ENCODE results near the gene TRPV3. TPM values are rescaled to one million over a fixed set of nuclear protein-coding genes. Genes with fewer than 3 reads are reported as not detected.

TRPV3 gene
- total RNA-seq, 1 experiment from 2014 or later = 0.38 TPM

- Mint-ChIP-seq H3K36me3 (ENCODE audit: insufficient read depth, unreplicated experiment) (peaks cover 14% of the 10 kb centered on the region), H3K27ac (ENCODE audit: unreplicated experiment) (no peak overlapping the region), H3K4me3 (ENCODE audit: low read depth, unreplicated experiment) (no peak overlapping the region), H3K27me3 (ENCODE audit: unreplicated experiment) (no peaks in the 10 kb centered on the region), H3K4me1 (ENCODE audit: low read depth, unreplicated experiment) (no peaks in the 10 kb centered on the region), H3K9me3 (ENCODE audit: low read depth, unreplicated experiment) (no peaks in the 10 kb centered on the region)
- TF ChIP-seq, protein P1, sequence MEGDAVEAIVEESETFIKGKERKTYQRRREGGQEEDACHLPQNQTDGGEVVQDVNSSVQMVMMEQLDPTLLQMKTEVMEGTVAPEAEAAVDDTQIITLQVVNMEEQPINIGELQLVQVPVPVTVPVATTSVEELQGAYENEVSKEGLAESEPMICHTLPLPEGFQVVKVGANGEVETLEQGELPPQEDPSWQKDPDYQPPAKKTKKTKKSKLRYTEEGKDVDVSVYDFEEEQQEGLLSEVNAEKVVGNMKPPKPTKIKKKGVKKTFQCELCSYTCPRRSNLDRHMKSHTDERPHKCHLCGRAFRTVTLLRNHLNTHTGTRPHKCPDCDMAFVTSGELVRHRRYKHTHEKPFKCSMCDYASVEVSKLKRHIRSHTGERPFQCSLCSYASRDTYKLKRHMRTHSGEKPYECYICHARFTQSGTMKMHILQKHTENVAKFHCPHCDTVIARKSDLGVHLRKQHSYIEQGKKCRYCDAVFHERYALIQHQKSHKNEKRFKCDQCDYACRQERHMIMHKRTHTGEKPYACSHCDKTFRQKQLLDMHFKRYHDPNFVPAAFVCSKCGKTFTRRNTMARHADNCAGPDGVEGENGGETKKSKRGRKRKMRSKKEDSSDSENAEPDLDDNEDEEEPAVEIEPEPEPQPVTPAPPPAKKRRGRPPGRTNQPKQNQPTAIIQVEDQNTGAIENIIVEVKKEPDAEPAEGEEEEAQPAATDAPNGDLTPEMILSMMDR (IDR thresholded peaks at IDR 0.05; ENCODE audit: unreplicated experiment) = no peak
- BruUV-seq (replicated peaks) = no TSS peak
- intact Hi-C loops (cut with micrococcal nuclease; ENCODE audit: unreplicated experiment) = no loop called here
- no peak for DNase-seq
- CTCF ChIA-PET = no interaction called here
These were observed 32.6 kb upstream of the TRPV3 start for GRCh38 chr17:3590231-3590630.

GRCh38 chr17:3589784-3590183, 32.2 kb upstream of the TRPV3 start:
- H3K27ac Mint-ChIP-seq (ENCODE audit: unreplicated experiment) = no peak overlapping the region
- H3K4me1 Mint-ChIP-seq (ENCODE audit: low read depth, unreplicated experiment) = no peaks in the 10 kb centered on the region
- no peak for DNase-seq

DNA sequence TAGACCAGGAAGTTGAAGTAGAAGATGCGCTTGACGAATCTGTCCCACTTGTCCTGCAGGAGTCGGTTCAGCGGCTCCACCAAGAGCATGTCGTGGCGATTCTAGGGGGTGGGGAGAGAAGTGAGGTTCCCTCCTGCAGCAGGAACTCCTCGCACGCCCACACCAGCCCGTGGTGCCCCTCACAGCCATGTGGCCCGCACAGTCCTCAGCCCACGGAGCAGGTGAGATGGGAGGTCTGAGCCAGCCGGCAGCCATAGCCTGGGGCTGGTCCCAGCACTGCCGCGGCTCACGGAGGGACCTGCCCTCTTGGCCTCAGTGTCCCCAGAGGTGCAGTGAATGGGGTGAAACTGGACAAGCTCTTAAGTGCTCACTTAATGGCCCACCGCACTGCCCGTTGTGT, 28.2 kb upstream of the TRPV3 start:
- BruUV-seq (replicated peaks) = no TSS peak
- no peak overlapping the region for H3K27ac Mint-ChIP-seq (ENCODE audit: unreplicated experiment)
- H3K4me1 Mint-ChIP-seq (ENCODE audit: low read depth, unreplicated experiment) = no peaks in the 10 kb centered on the region
- H3K36me3 Mint-ChIP-seq (ENCODE audit: insufficient read depth, unreplicated experiment) = peaks cover 14% of the 10 kb centered on the region
- TF ChIP-seq, protein P1 (IDR thresholded peaks at IDR 0.05; ENCODE audit: unreplicated experiment) = no peak
- no peak overlapping the region for H3K4me3 Mint-ChIP-seq (ENCODE audit: low read depth, unreplicated experiment)
- DNase-seq = no peak
- intact Hi-C loops (cut with micrococcal nuclease; ENCODE audit: unreplicated experiment) = no loop called here
- H3K9me3 Mint-ChIP-seq (ENCODE audit: low read depth, unreplicated experiment) = no peaks in the 10 kb centered on the region
- no peaks in the 10 kb centered on the region for H3K27me3 Mint-ChIP-seq (ENCODE audit: unreplicated experiment)
- CTCF ChIA-PET = no interaction called here

More at GRCh38 chr17:3589784-3590183, 32.2 kb upstream of the TRPV3 start:
- TF ChIP-seq, protein P1 (IDR thresholded peaks at IDR 0.05; ENCODE audit: unreplicated experiment) = no peak
- Mint-ChIP-seq H3K9me3 (ENCODE audit: low read depth, unreplicated experiment) (no peaks in the 10 kb centered on the region), H3K36me3 (ENCODE audit: insufficient read depth, unreplicated experiment) (peaks cover 14% of the 10 kb centered on the region), H3K27me3 (ENCODE audit: unreplicated experiment) (no peaks in the 10 kb centered on the region), H3K4me3 (ENCODE audit: low read depth, unreplicated experiment) (no peak overlapping the region)
- CTCF ChIA-PET = no interaction called here
- intact Hi-C loops (cut with micrococcal nuclease; ENCODE audit: unreplicated experiment) = no loop called here
- BruUV-seq (replicated peaks) = no TSS peak

GRCh38 chr17:3583456-3583855, 25.8 kb upstream of the TRPV3 start:
- TF ChIP-seq, protein P1 (IDR thresholded peaks at IDR 0.05; ENCODE audit: unreplicated experiment) = no peak
- intact Hi-C loops (cut with micrococcal nuclease; ENCODE audit: unreplicated experiment) = no loop called here
- no TSS peak for BruUV-seq (replicated peaks)
- no peak overlapping the region for H3K4me3 Mint-ChIP-seq (ENCODE audit: low read depth, unreplicated experiment)
- DNase-seq = no peak
- peaks cover 12% of the 10 kb centered on the region for H3K36me3 Mint-ChIP-seq (ENCODE audit: insufficient read depth, unreplicated experiment)
- CTCF ChIA-PET = no interaction called here
- H3K9me3 Mint-ChIP-seq (ENCODE audit: low read depth, unreplicated experiment) = no peaks in the 10 kb centered on the region
- no peaks in the 10 kb centered on the region for H3K4me1 Mint-ChIP-seq (ENCODE audit: low read depth, unreplicated experiment)
- H3K27me3 Mint-ChIP-seq (ENCODE audit: unreplicated experiment) = no peaks in the 10 kb centered on the region
- no peak overlapping the region for H3K27ac Mint-ChIP-seq (ENCODE audit: unreplicated experiment)

All from Calu3 (cell line).